NCI-H2196 treated with DMSO at 0.1 percent for 48 hours (cell line): ENCODE data around the gene WWC1.
"Not testable (repeated sequence)": the region's sequence is repeated elsewhere in the genome, so short reads cannot be mapped to it uniquely, and the experiment has no call there.

Experiments used
- DNase-seq: peaks from one replicate; lab custom pipeline; 2025; ENCODE audit not compliant: unreplicated experiment; lab: John Stamatoyannopoulos, UW

The WWC1 gene

GRCh38 chr5:168434001-168434400 is 142.6 kb downstream of the WWC1 start:
- no peak for DNase-seq

- no peak for DNase-seq
These were observed 143.4 kb downstream of the WWC1 start for GRCh38 chr5:168434746-168435321.

GRCh38 chr5:168435340-168435739 is 143.9 kb downstream of the WWC1 start:
- not testable (repeated sequence) for DNase-seq

GRCh38 chr5:168438349-168438748 is 146.9 kb downstream of the WWC1 start:
- no peak for DNase-seq

GRCh38 chr5:168443533-168443932 is 152.1 kb downstream of the WWC1 start:
- DNase-seq: no peak

- DNase-seq: no peak
These were observed 152.7 kb downstream of the WWC1 start for GRCh38 chr5:168443950-168444700.

- DNase-seq: no peak
These were observed 155.7 kb downstream of the WWC1 start for GRCh38 chr5:168446983-168447619.

GRCh38 chr5:168447808-168448207 is 156.4 kb downstream of the WWC1 start:
- DNase-seq: no peak

- no peak for DNase-seq
These were observed 157.7 kb downstream of the WWC1 start for GRCh38 chr5:168449166-168449565.

GRCh38 chr5:168451565-168451964 is 160.1 kb downstream of the WWC1 start:
- DNase-seq: no peak

- no peak for DNase-seq
These were observed 163.8 kb downstream of the WWC1 start for GRCh38 chr5:168455201-168455600.

GRCh38 chr5:168457542-168457941 is 166.1 kb downstream of the WWC1 start:
- DNase-seq: no peak

- no peak for DNase-seq
These were observed 169.2 kb downstream of the WWC1 start for GRCh38 chr5:168460606-168461005.

- DNase-seq: no peak
These were observed 171.6 kb downstream of the WWC1 start for GRCh38 chr5:168463081-168463480.

- no peak for DNase-seq
These were observed 172.8 kb downstream of the WWC1 start for GRCh38 chr5:168464214-168464613.

GRCh38 chr5:168464641-168465040 is 173.2 kb downstream of the WWC1 start:
- no peak for DNase-seq

- DNase-seq: no peak
These were observed 176.4 kb downstream of the WWC1 start for GRCh38 chr5:168467755-168468330.

- no peak for DNase-seq
These were observed 177.4 kb downstream of the WWC1 start for GRCh38 chr5:168468836-168469235.

- no peak for DNase-seq
These were observed 178.4 kb downstream of the WWC1 start for GRCh38 chr5:168469816-168470215.

GRCh38 chr5:168471785-168472184 is 180.3 kb downstream of the WWC1 start:
- DNase-seq: no peak

- no peak for DNase-seq
These were observed 180.9 kb downstream of the WWC1 start for GRCh38 chr5:168472329-168472728.

GRCh38 chr5:168474319-168474718 is 182.9 kb downstream of the WWC1 start:
- no peak for DNase-seq
